Gastroesophageal sphincter (tissue), 4 donors: ENCODE measurements around the gene EML3. TPM values are rescaled to one million over a fixed set of nuclear protein-coding genes. Genes with fewer than 3 reads are reported as not detected.

Experiments
- ATAC-seq: fragments of 150-250 bp; one replicate; pipeline ENCODE4 v1.9.1; 2016; ENCODE audit warnings: mild to moderate bottlenecking, moderate library complexity
- H3K27ac ChIP-seq, 4 donors: fragments of 200-600 bp; sonication (generic) in 3 of 4; 1 replicate in 3 of 4; 2 replicates in 1 of 4; pipeline ENCODE4 v1.5.1; 2016 to 2019
- H3K27me3 ChIP-seq: fragments of 200-600 bp; sonication (generic); one replicate; pipeline ENCODE4 v1.5.1; 2019
- H3K36me3 ChIP-seq, 2 donors: fragments of 200-600 bp; sonication (generic); one replicate each; pipeline ENCODE4 v1.5.1; 2019; ENCODE audit warnings: control low read depth in 1 of 2
- H3K4me1 ChIP-seq, 3 donors: fragments of 200-600 bp; sonication (generic); 1 replicate in 2 of 3; 2 replicates in 1 of 3; pipeline ENCODE4 v1.5.1; 2016 to 2019; ENCODE audit warnings: control low read depth in 2 of 3
- H3K4me3 ChIP-seq, 2 donors: fragments of 200-600 bp; sonication (generic); one replicate each; pipeline ENCODE4 v1.5.1; 2019; ENCODE audit warnings: mild to moderate bottlenecking in 1 of 2, moderate library complexity in 1 of 2
- H3K9me3 ChIP-seq, 3 donors: fragments of 200-600 bp; sonication (generic); one replicate each; pipeline ENCODE4 v1.5.1; 2017 to 2019; ENCODE audit warnings: control low read depth in 2 of 3
- CTCF ChIP-seq, 4 experiments: fragments of 200-600 bp in 2 of 4; fragments of 450-650 bp in 2 of 4; sonication (generic) in 1 of 4; IDR thresholded peaks; one replicate each; pipeline ENCODE4 v1.5.1; 2017 to 2019; ENCODE audit warnings: antibody characterized with exemption in 4 of 4, mild to moderate bottlenecking in 2 of 4, moderate library complexity in 2 of 4
- EP300 ChIP-seq: sonication (generic); formaldehyde crosslinking; IDR thresholded peaks from one replicate; pipeline ENCODE4 v1.6.1; 2017; ENCODE audit warnings: antibody characterized with exemption, mild to moderate bottlenecking
- POLR2A ChIP-seq, 2 donors: fragments of 450-650 bp; IDR thresholded peaks; one replicate each; pipeline ENCODE4 v1.6.1; 2017; ENCODE audit warnings: antibody characterized with exemption in 2 of 2, mild to moderate bottlenecking in 2 of 2, moderate library complexity in 1 of 2
- POLR2AphosphoS5 ChIP-seq: sonication (generic); formaldehyde crosslinking; IDR thresholded peaks from one replicate; pipeline ENCODE4 v1.6.1; 2017; ENCODE audit warnings: antibody characterized with exemption
- WGBS, 2 donors: methylation state at CpG; one replicate each; pipeline ENCODE4 v1.1.5; 2018; ENCODE audit warnings: low coverage in 1 of 2; 5-methylcytosine and 5-hydroxymethylcytosine counted together
- small RNA-seq, 4 donors: library from RNA; depleted of rRNA; stranded (forward); fragments of <200 nt; gene quantifications; one replicate each; pipeline ENCODE3, GENCODE V24; 2016
- total RNA-seq, 4 donors: library from RNA; depleted of rRNA; stranded (reverse); fragments of >200 nt; gene quantifications; one replicate each; pipeline ENCODE4 v1.1.0, GENCODE V29; 2016

Gene EML3
- total RNA-seq, 4 donors from 2014 or later: 25.4 to 36.7 (median 31.9) TPM

GRCh38 chr11:62555464-62556107 lies 57.0 kb downstream of the EML3 start:
- WGBS, 2 donors: 25 to 34% methylated on average over 4 of the region's 4 CpGs
- Histone ChIP-seq H3K27ac (peak overlapping the region; percentile 93 to 98 (median 95)), H3K27me3 (no peaks in the 10 kb centered on the region), H3K36me3 (peaks cover 0 to 24% of the 10 kb centered on the region in 2 donors), H3K4me3 (peak overlapping the region in 1 of 2 donors; percentile 1), H3K9me3 (no peaks in the 10 kb centered on the region), H3K4me1 (peaks cover 15 to 97% (median 60%) of the 10 kb centered on the region in 3 donors)
- ATAC-seq: no peak
- TF ChIP-seq POLR2A (IDR thresholded peaks at IDR 0.05): no peak

GRCh38 chr11:62554387-62555167 lies 58.0 kb downstream of the EML3 start:
- peaks cover 15 to 97% (median 63%) of the 10 kb centered on the region in 3 donors for H3K4me1 ChIP-seq
- H3K9me3 ChIP-seq: no peaks in the 10 kb centered on the region
- 73% methylated on average over 2 of the region's 7 CpGs; no CpG with 5 or more reads in 1 of the 2 donors for WGBS, 2 donors
- no peak for ATAC-seq
- TF ChIP-seq POLR2AphosphoS5: no peak
- peaks cover 0 to 16% of the 10 kb centered on the region in 2 donors for H3K36me3 ChIP-seq
- H3K27me3 ChIP-seq: no peaks in the 10 kb centered on the region
- peak overlapping the region; percentile 93 to 98 (median 95) for H3K27ac ChIP-seq
- no peak overlapping the region for H3K4me3 ChIP-seq

- Histone ChIP-seq H3K27ac (peak overlapping the region; percentile 93 to 98 (median 95)), H3K36me3 (peaks cover 0 to 9% of the 10 kb centered on the region in 2 donors), H3K4me3 (peak overlapping the region in 1 of 2 donors; percentile 35), H3K9me3 (no peaks in the 10 kb centered on the region), H3K4me1 (peaks cover 15 to 97% (median 66%) of the 10 kb centered on the region in 3 donors), H3K27me3 (no peaks in the 10 kb centered on the region)
- TF ChIP-seq POLR2AphosphoS5 (no peak), CTCF (IDR thresholded peaks at IDR 0.05) (no peak), EP300 (no peak), POLR2A (IDR thresholded peaks at IDR 0.05) (no peak)
- ATAC-seq: no peak
- WGBS, 2 donors: 55 to 59% methylated on average over 4 to 8 of the region's 8 CpGs
These were observed 58.7 kb downstream of the EML3 start for GRCh38 chr11:62553839-62554361.

- peak; percentile 89 for ATAC-seq
- Histone ChIP-seq H3K4me3 (peak overlapping the region; percentile 12 to 35), H3K27me3 (no peaks in the 10 kb centered on the region), H3K4me1 (peaks cover 15 to 100% (median 72%) of the 10 kb centered on the region in 3 donors), H3K9me3 (no peaks in the 10 kb centered on the region), H3K36me3 (peaks cover 0 to 3% of the 10 kb centered on the region in 2 donors), H3K27ac (peak overlapping the region; percentile 93 to 98 (median 95))
- peak; percentile 46 to 62 for TF ChIP-seq POLR2A (IDR thresholded peaks at IDR 0.05)
- no peak for TF ChIP-seq EP300
- no peak for TF ChIP-seq CTCF (IDR thresholded peaks at IDR 0.05)
- TF ChIP-seq POLR2AphosphoS5: peak; percentile 90
- WGBS, 2 donors: 0 to 1% methylated on average over 7 to 11 of the region's 15 CpGs
These were observed 59.3 kb downstream of the EML3 start for GRCh38 chr11:62553080-62553838.

GRCh38 chr11:62552485-62553079 lies 60.0 kb downstream of the EML3 start:
- H3K4me3 ChIP-seq: peak overlapping the region; percentile 12 to 35
- no peaks in the 10 kb centered on the region for H3K9me3 ChIP-seq
- no peaks in the 10 kb centered on the region for H3K27me3 ChIP-seq
- peaks cover 15 to 100% (median 76%) of the 10 kb centered on the region in 3 donors for H3K4me1 ChIP-seq
- peak overlapping the region; percentile 93 to 98 (median 95) for H3K27ac ChIP-seq
- H3K36me3 ChIP-seq: no peaks in the 10 kb centered on the region
- no peak for ATAC-seq
- TF ChIP-seq POLR2AphosphoS5 (no peak), POLR2A (IDR thresholded peaks at IDR 0.05) (no peak), CTCF (IDR thresholded peaks at IDR 0.05) (no peak), EP300 (no peak)
- 9 to 22% methylated on average over 3 to 4 of the region's 4 CpGs for WGBS, 2 donors

Small RNA genes within 50 kb of the gene (small RNA-seq; reads per million reads assigned to genes)
- 0 reads per million in 4 donors for gene AP001458.1
- 0 reads per million in 4 donors for gene EEF1G
- gene MIR6747: 0 to 0.26 (median 0) reads per million in 4 donors

Other genes with a start within 250 kb of the EML3 start
- gene SCGB1A1, start 193.7 kb downstream of the EML3 start, total RNA-seq: not detected
- 1,000 to 10,000 TPM; 1,348 to 2,181 (median 1,745) TPM for gene AHNAK, start 66.0 kb downstream of the EML3 start, total RNA-seq
- gene EEF1G, start 38.9 kb downstream of the EML3 start, total RNA-seq: 1,000 to 10,000 TPM; 1,070 to 1,712 (median 1,374) TPM
- 1 to 10 TPM; 3.8 to 9.6 (median 7.6) TPM for gene TUT1, start 21.3 kb downstream of the EML3 start, total RNA-seq
- 10 to 100 TPM; 67.9 to 88.7 (median 85.6) TPM for gene MTA2, start 10.9 kb downstream of the EML3 start, total RNA-seq
- 10 to 100 TPM in 3 of 4 donors, 1 to 10 TPM in 1; 3.0 to 18.3 (median 10.7) TPM for gene ROM1, start 482 bp upstream of the EML3 start, total RNA-seq
- 10 to 100 TPM; 11.4 to 25.8 (median 22.4) TPM for gene B3GAT3, start 9.2 kb upstream of the EML3 start, total RNA-seq
- 100 to 1,000 TPM in 3 of 4 donors, 10 to 100 TPM in 1; 87.8 to 151 (median 134) TPM for gene GANAB, start 33.8 kb upstream of the EML3 start, total RNA-seq
- 10 to 100 TPM; 12.6 to 19.0 (median 14.5) TPM for gene INTS5, start 40.5 kb upstream of the EML3 start, total RNA-seq
- 10 to 100 TPM; 19.3 to 39.5 (median 26.8) TPM for gene C11orf98, start 52.4 kb upstream of the EML3 start, total RNA-seq
- 10 to 100 TPM in 1 of 4 donors, 1 to 10 TPM in 3; 2.0 to 18.6 (median 7.3) TPM for gene CSKMT, start 52.5 kb upstream of the EML3 start, total RNA-seq
- 10 to 100 TPM in 1 of 4 donors, 1 to 10 TPM in 3; 7.3 to 10.1 (median 8.4) TPM for gene UQCC3, start 58.9 kb upstream of the EML3 start, total RNA-seq
- 1 to 10 TPM; 1.2 to 3.9 (median 2.2) TPM for gene LBHD1, start 59.5 kb upstream of the EML3 start, total RNA-seq
- 100 to 1,000 TPM; 162 to 185 (median 174) TPM for gene UBXN1, start 66.3 kb upstream of the EML3 start, total RNA-seq
- 10 to 100 TPM; 20.1 to 42.1 (median 32.1) TPM for gene LRRN4CL, start 76.8 kb upstream of the EML3 start, total RNA-seq
- gene BSCL2, start 94.6 kb upstream of the EML3 start, total RNA-seq: 10 to 100 TPM; 25.7 to 37.8 (median 29.2) TPM
- gene GNG3, start 94.9 kb upstream of the EML3 start, total RNA-seq: not detected
- gene HNRNPUL2, start 114.7 kb upstream of the EML3 start, total RNA-seq: 10 to 100 TPM; 24.2 to 43.7 (median 31.0) TPM
- gene TTC9C, start 115.7 kb upstream of the EML3 start, total RNA-seq: 10 to 100 TPM; 12.5 to 20.5 (median 19.8) TPM
- 10 to 100 TPM in 3 of 4 donors, 1 to 10 TPM in 1; 8.8 to 15.8 (median 12.3) TPM for gene ZBTB3, start 141.4 kb upstream of the EML3 start, total RNA-seq
- 10 to 100 TPM; 34.4 to 49.5 (median 39.5) TPM for gene POLR2G, start 148.8 kb upstream of the EML3 start, total RNA-seq
- gene TAF6L, start 158.6 kb upstream of the EML3 start, total RNA-seq: 10 to 100 TPM in 3 of 4 donors, 1 to 10 TPM in 1; 5.5 to 23.4 (median 14.5) TPM
- 10 to 100 TPM; 25.8 to 50.7 (median 33.9) TPM for gene TMEM179B, start 174.6 kb upstream of the EML3 start, total RNA-seq
- 10 to 100 TPM; 17.0 to 25.8 (median 19.1) TPM for gene TMEM223, start 179.2 kb upstream of the EML3 start, total RNA-seq
- 10 to 100 TPM; 33.2 to 72.3 (median 57.2) TPM for gene NXF1, start 192.7 kb upstream of the EML3 start, total RNA-seq
- 10 to 100 TPM; 23.3 to 31.6 (median 27.8) TPM for gene STX5, start 219.3 kb upstream of the EML3 start, total RNA-seq
- gene TEX54, start 220.1 kb upstream of the EML3 start, total RNA-seq: not detected
- 10 to 100 TPM; 26.6 to 46.8 (median 39.3) TPM for gene WDR74, start 226.8 kb upstream of the EML3 start, total RNA-seq